Loucy (cell line): ENCODE measurements around the gene TBX18.

ENCODE experiments used
- H2AFZ ChIP-seq: fragments of 200-600 bp; sonication (generic); 2 replicates; pipeline ENCODE4 v1.6.0; 2016; ENCODE audit warnings: antibody characterized with exemption, mild to moderate bottlenecking, low read length, moderate library complexity
- H3F3A ChIP-seq: fragments of 200-600 bp; 2 replicates; pipeline ENCODE4 v1.6.0; 2016; ENCODE audit warnings: antibody characterized with exemption, low read depth, mild to moderate bottlenecking
- H3K27me3 ChIP-seq: fragments of 200-600 bp; sonication (generic); 2 replicates; pipeline ENCODE4 v1.6.1; 2014; ENCODE audit warnings: low read length, mild to moderate bottlenecking; ENCODE audit not compliant: insufficient read depth, poor library complexity, severe bottlenecking
- H3K36me3 ChIP-seq: fragments of 200-600 bp; sonication (generic); 2 replicates; pipeline ENCODE4 v1.6.1; 2016; ENCODE audit warnings: low read length; ENCODE audit not compliant: insufficient read depth
- H3K4me1 ChIP-seq: fragments of 200-600 bp; sonication (generic); 2 replicates; pipeline ENCODE4 v1.5.1; 2014; ENCODE audit warnings: low read length, mild to moderate bottlenecking; ENCODE audit not compliant: insufficient read depth, poor library complexity, severe bottlenecking
- H3K4me2 ChIP-seq: fragments of 200-600 bp; sonication (generic); 2 replicates; pipeline ENCODE4 v1.6.0; 2014; ENCODE audit warnings: antibody characterized with exemption, low read length, low read depth, mild to moderate bottlenecking; ENCODE audit not compliant: poor library complexity, severe bottlenecking
- H3K4me3 ChIP-seq: fragments of 200-600 bp; sonication (generic); 2 replicates; pipeline ENCODE4 v1.5.1; 2014; ENCODE audit warnings: low read length, mild to moderate bottlenecking, mixed read lengths; ENCODE audit not compliant: poor library complexity, severe bottlenecking
- H3K79me2 ChIP-seq: fragments of 200-600 bp; sonication (generic); 2 replicates; pipeline ENCODE4 v1.6.1; 2014; ENCODE audit warnings: low read length; ENCODE audit not compliant: insufficient read depth
- H3K9ac ChIP-seq: fragments of 200-600 bp; sonication (generic); 2 replicates; pipeline ENCODE4 v1.6.0; 2014; ENCODE audit warnings: mild to moderate bottlenecking, low read depth, low read length, moderate library complexity; ENCODE audit not compliant: poor library complexity, severe bottlenecking
- H3K9me2 ChIP-seq: fragments of 200-600 bp; sonication (generic); replicated peaks from 2 replicates; pipeline ENCODE4 v1.6.1; 2016; ENCODE audit warnings: low read depth, low read length, mixed read lengths
- H3K9me3 ChIP-seq: fragments of 200-600 bp; sonication (generic); 2 replicates; pipeline ENCODE4 v1.6.1; 2014; ENCODE audit warnings: mild to moderate bottlenecking, antibody characterized with exemption, low read length, low read depth; ENCODE audit not compliant: insufficient read depth
- H4K20me1 ChIP-seq: fragments of 200-600 bp; sonication (generic); 2 replicates; pipeline ENCODE4 v1.6.0; 2014; ENCODE audit warnings: antibody characterized with exemption, low read length, mild to moderate bottlenecking; ENCODE audit not compliant: insufficient read depth, poor library complexity, severe bottlenecking
- EZH2phosphoT487 ChIP-seq: fragments of 200-600 bp; IDR thresholded peaks from 2 replicates; pipeline ENCODE4 v1.6.1; 2018; ENCODE audit warnings: antibody characterized with exemption, mild to moderate bottlenecking, moderate library complexity, borderline replicate concordance
- TF ChIP-seq, protein P1 (sequence below): fragments of 200-600 bp; sonication (generic); conservative IDR thresholded peaks from 2 replicates; pipeline ENCODE4 v1.5.1; 2014; ENCODE audit warnings: mild to moderate bottlenecking, antibody characterized with exemption, low read length

TBX18 gene

DNA sequence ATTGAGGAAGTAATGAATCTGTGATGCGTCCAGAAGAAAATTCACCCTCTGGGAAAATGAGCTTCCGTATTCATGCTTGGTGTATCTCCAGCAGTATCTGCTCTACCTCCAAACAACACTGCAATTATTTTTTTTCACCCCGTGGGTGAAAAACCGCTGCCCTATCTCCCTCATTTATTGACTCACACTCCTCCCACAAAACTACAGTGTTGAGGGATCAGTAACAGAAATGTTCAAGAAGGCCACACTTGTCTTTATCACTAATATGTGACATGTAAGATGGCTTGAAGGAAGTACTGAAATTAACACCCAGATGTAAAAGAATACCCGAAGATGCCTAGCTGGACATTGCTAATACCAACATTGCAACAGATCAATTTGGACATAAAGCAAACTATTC is 4.9 kb upstream of the TBX18 start:
- TF ChIP-seq, protein P1, sequence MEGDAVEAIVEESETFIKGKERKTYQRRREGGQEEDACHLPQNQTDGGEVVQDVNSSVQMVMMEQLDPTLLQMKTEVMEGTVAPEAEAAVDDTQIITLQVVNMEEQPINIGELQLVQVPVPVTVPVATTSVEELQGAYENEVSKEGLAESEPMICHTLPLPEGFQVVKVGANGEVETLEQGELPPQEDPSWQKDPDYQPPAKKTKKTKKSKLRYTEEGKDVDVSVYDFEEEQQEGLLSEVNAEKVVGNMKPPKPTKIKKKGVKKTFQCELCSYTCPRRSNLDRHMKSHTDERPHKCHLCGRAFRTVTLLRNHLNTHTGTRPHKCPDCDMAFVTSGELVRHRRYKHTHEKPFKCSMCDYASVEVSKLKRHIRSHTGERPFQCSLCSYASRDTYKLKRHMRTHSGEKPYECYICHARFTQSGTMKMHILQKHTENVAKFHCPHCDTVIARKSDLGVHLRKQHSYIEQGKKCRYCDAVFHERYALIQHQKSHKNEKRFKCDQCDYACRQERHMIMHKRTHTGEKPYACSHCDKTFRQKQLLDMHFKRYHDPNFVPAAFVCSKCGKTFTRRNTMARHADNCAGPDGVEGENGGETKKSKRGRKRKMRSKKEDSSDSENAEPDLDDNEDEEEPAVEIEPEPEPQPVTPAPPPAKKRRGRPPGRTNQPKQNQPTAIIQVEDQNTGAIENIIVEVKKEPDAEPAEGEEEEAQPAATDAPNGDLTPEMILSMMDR: no peak
- TF ChIP-seq EZH2phosphoT487: no peak
- Histone ChIP-seq H3K4me1 (no peaks in the 10 kb centered on the region), H3K9ac (no peak overlapping the region), H3F3A (no peaks in the 10 kb centered on the region), H3K79me2 (no peaks in the 10 kb centered on the region), H3K27me3 (no peaks in the 10 kb centered on the region), H2AFZ (no peak overlapping the region), H3K36me3 (no peaks in the 10 kb centered on the region), H3K4me3 (no peak overlapping the region), H3K9me3 (no peaks in the 10 kb centered on the region), H4K20me1 (no peaks in the 10 kb centered on the region), H3K9me2 (no peaks in the 10 kb centered on the region), H3K4me2 (no peak overlapping the region)

DNA sequence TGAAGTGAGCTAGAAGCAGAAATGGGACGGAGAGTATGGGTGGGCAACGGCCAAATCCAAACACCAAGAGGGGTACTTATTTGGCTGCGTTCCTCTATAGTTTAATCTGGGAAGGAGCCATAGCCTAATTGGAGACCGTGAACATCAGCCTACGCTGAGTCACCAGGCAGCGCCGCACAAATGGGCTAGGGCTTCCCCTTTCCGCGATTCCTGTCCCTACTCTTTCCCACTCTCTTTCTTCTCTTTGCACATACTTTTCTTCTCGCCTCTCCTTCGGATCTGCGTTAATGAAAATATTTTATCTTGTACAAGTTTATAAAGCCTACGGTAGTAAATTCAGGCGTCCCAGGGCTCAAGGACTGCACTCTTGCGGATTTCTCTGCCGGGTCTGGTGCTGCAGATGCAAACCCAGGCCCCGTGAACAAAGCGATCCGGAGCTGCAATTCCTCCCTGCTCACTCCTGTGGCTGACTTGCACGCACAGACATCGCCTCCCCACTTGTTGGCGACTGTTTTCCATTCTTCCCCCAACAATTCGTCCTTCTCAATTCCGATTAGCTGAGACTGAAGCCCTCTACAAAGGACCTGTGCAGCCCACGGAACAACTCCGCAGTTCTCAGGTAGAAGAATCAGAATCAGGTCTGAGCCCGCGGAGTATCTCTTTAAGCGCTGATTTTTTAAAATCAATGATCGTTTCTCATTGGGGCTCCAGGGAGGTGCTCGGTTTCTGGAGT is 4.2 kb upstream of the TBX18 start:
- no peaks in the 10 kb centered on the region for H3K9me2 ChIP-seq
- no peaks in the 10 kb centered on the region for H3K27me3 ChIP-seq
- H3K9me3 ChIP-seq: peaks cover 1% of the 10 kb centered on the region; the same call in 1 of the 2 replicates
- no peaks in the 10 kb centered on the region for H4K20me1 ChIP-seq
- no peak overlapping the region for H3K9ac ChIP-seq
- H3K4me2 ChIP-seq: no peak overlapping the region
- H2AFZ ChIP-seq: no peak overlapping the region
- no peaks in the 10 kb centered on the region for H3K4me1 ChIP-seq
- H3K4me3 ChIP-seq: no peak overlapping the region
- no peaks in the 10 kb centered on the region for H3K36me3 ChIP-seq
- no peaks in the 10 kb centered on the region for H3K79me2 ChIP-seq
- no peaks in the 10 kb centered on the region for H3F3A ChIP-seq
- no peak for TF ChIP-seq EZH2phosphoT487
- TF ChIP-seq, protein P1: no peak

DNA sequence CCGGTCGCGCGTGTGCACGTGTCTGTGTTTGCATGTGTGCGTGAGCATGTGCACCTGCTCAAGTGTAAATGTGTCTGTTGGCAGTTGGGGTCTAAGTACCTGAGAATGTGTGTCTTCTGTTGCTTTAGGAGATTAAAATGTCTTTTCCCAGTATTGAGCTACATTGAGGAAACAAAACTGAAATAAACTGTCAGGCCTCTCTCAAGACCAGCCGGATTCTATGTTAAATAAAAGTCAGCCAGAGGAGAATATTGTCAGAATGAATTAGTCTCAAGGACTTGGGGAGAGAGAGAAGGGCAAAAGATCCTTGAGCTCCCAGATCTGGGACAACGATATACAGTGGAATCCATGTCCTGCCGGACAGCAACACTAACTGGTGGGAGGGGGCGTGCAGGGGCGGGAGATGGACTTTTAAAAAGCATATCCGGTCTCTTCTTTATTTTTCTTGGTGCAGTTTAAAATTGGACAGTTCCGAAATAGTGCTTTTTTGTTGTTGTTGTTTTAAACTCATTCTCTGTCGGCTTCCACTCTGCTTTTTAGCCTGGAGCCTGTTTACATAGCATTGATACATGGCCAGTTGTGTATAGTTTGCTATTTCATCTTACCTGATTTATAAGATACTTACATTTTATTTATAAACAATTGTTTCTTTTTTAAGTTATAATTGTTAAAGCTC is 3.3 kb upstream of the TBX18 start:
- no peaks in the 10 kb centered on the region for H3K27me3 ChIP-seq
- H3K4me3 ChIP-seq: no peak overlapping the region
- H3K4me2 ChIP-seq: no peak overlapping the region
- no peaks in the 10 kb centered on the region for H3K4me1 ChIP-seq
- H3K36me3 ChIP-seq: no peaks in the 10 kb centered on the region
- no peaks in the 10 kb centered on the region for H4K20me1 ChIP-seq
- no peak for TF ChIP-seq EZH2phosphoT487
- TF ChIP-seq, protein P1: no peak
- H3K9me3 ChIP-seq: peaks cover 2% of the 10 kb centered on the region; the same call in 1 of the 2 replicates
- no peaks in the 10 kb centered on the region for H3K9me2 ChIP-seq
- H3K79me2 ChIP-seq: no peaks in the 10 kb centered on the region
- H3F3A ChIP-seq: no peaks in the 10 kb centered on the region
- H2AFZ ChIP-seq: no peak overlapping the region
- H3K9ac ChIP-seq: no peak overlapping the region
